HuH-7 (cell line): ENCODE measurements around the gene BLOC1S4.
"Not testable (repeated sequence)": the region's sequence is repeated elsewhere in the genome, so short reads cannot be mapped to it uniquely, and the experiment has no call there.

Source experiments
- DNase-seq: peaks from one replicate; pipeline ENCODE4 v3.0.0; 2011; ENCODE audit warnings: low spot score

Gene BLOC1S4

GRCh38 chr4:6718932-6719610 lies 3.1 kb downstream of the BLOC1S4 start:
- DNase-seq = no peak

GRCh38 chr4:6719611-6720179 lies 3.7 kb downstream of the BLOC1S4 start:
- DNase-seq = no peak

GRCh38 chr4:6720202-6720699 lies 4.3 kb downstream of the BLOC1S4 start:
- peak; percentile 98 for DNase-seq

GRCh38 chr4:6721121-6721520 lies 5.1 kb downstream of the BLOC1S4 start:
- no peak for DNase-seq

GRCh38 chr4:6722891-6723290 lies 6.9 kb downstream of the BLOC1S4 start:
- no peak for DNase-seq

- no peak for DNase-seq
Observed at GRCh38 chr4:6723851-6724250, 7.9 kb downstream of the BLOC1S4 start.

- no peak for DNase-seq
Observed at GRCh38 chr4:6724421-6725111, 8.6 kb downstream of the BLOC1S4 start.

GRCh38 chr4:6725427-6725961 lies 9.5 kb downstream of the BLOC1S4 start:
- not testable (repeated sequence) for DNase-seq

GRCh38 chr4:6727081-6727942 lies 11.3 kb downstream of the BLOC1S4 start:
- DNase-seq = no peak

- DNase-seq = no peak
Observed at GRCh38 chr4:6727943-6728250, 11.9 kb downstream of the BLOC1S4 start.

- no peak for DNase-seq
Observed at GRCh38 chr4:6728320-6729029, 12.5 kb downstream of the BLOC1S4 start.

GRCh38 chr4:6730603-6731317 lies 14.8 kb downstream of the BLOC1S4 start:
- DNase-seq = no peak

- DNase-seq = no peak
Observed at GRCh38 chr4:6731318-6731675, 15.3 kb downstream of the BLOC1S4 start.

GRCh38 chr4:6731780-6732179 lies 15.8 kb downstream of the BLOC1S4 start:
- DNase-seq = no peak

- DNase-seq = no peak
Observed at GRCh38 chr4:6732441-6733357, 16.7 kb downstream of the BLOC1S4 start.

- DNase-seq = no peak
Observed at GRCh38 chr4:6733358-6734164, 17.6 kb downstream of the BLOC1S4 start.

GRCh38 chr4:6734165-6734786 lies 18.3 kb downstream of the BLOC1S4 start:
- DNase-seq = no peak

- DNase-seq = no peak
Observed at GRCh38 chr4:6739920-6740319, 23.9 kb downstream of the BLOC1S4 start.

GRCh38 chr4:6740347-6740746 lies 24.4 kb downstream of the BLOC1S4 start:
- DNase-seq = no peak
